HG03064 (cell line): ENCODE measurements around the gene TMEM259.

ENCODE experiments used
- ATAC-seq: cut with Tn5 transposase; IDR thresholded peaks from one replicate; pipeline ENCODE4 v1.9.1; 2021; ENCODE audit warnings: low read depth; ENCODE audit not compliant: unreplicated experiment

TMEM259 gene

GRCh38 chr19:990746-991145 is 30.2 kb downstream of the TMEM259 start:
- no peak for ATAC-seq

GRCh38 chr19:990119-990571 is 30.8 kb downstream of the TMEM259 start:
- ATAC-seq = no peak

GRCh38 chr19:989381-990081 is 31.4 kb downstream of the TMEM259 start:
- no peak for ATAC-seq

GRCh38 chr19:988510-988909 is 32.4 kb downstream of the TMEM259 start:
- no peak for ATAC-seq

- no peak for ATAC-seq
Measured at GRCh38 chr19:988081-988480, 32.8 kb downstream of the TMEM259 start.

GRCh38 chr19:986083-986482 is 34.8 kb downstream of the TMEM259 start:
- ATAC-seq = no peak

- no peak for ATAC-seq
Measured at GRCh38 chr19:984165-984967, 36.6 kb downstream of the TMEM259 start, which contains the start of gene WDR18. TSS of gene WDR18 (plus strand) at chr19:984345. CDS start at chr19:984354, 9 bp downstream.

- ATAC-seq = no peak
Measured at GRCh38 chr19:982567-983170, 38.3 kb downstream of the TMEM259 start.

GRCh38 chr19:980133-980998 is 40.6 kb downstream of the TMEM259 start:
- ATAC-seq = no peak

- no peak for ATAC-seq
Measured at GRCh38 chr19:979318-979741, 41.6 kb downstream of the TMEM259 start.

GRCh38 chr19:977058-977464 is 43.9 kb downstream of the TMEM259 start:
- no peak for ATAC-seq

GRCh38 chr19:976476-976875 is 44.4 kb downstream of the TMEM259 start:
- no peak for ATAC-seq

- ATAC-seq = no peak
Measured at GRCh38 chr19:974564-975257, 46.2 kb downstream of the TMEM259 start.

- no peak for ATAC-seq
Measured at GRCh38 chr19:973726-974563, 47.0 kb downstream of the TMEM259 start.

GRCh38 chr19:972281-972680 is 48.6 kb downstream of the TMEM259 start:
- ATAC-seq = no peak

GRCh38 chr19:971795-972194 is 49.1 kb downstream of the TMEM259 start:
- ATAC-seq = no peak

- ATAC-seq = no peak
Measured at GRCh38 chr19:970695-971094, 50.2 kb downstream of the TMEM259 start.

GRCh38 chr19:966485-967088 is 54.3 kb downstream of the TMEM259 start:
- no peak for ATAC-seq
